Hippocampal formation (tissue), 2 donors: ENCODE data around the gene TRIM14.
A peak's percentile ranks its signal among the peaks of the same experiment; 100 is the strongest.
"Not testable (repeated sequence)": the region's sequence is repeated elsewhere in the genome, so short reads cannot be mapped to it uniquely, and the experiment has no call there.

Source experiments
- DNase-seq, 2 donors: peaks; one replicate each; lab custom pipeline; 2025; lab: John Stamatoyannopoulos, UW

Gene TRIM14

GRCh38 chr9:98049288-98050072, 69.5 kb downstream of the TRIM14 start:
- DNase-seq, result no peak

- DNase-seq, result no peak
Observed at GRCh38 chr9:98047002-98047401, 72.0 kb downstream of the TRIM14 start.

GRCh38 chr9:98046180-98046543, 72.9 kb downstream of the TRIM14 start:
- DNase-seq, result no peak

GRCh38 chr9:98045234-98046179, 73.5 kb downstream of the TRIM14 start:
- DNase-seq, result peak in 1 of 2 donors; percentile 4

GRCh38 chr9:98043915-98044314, 75.1 kb downstream of the TRIM14 start:
- DNase-seq, result no peak

GRCh38 chr9:98040212-98040611, 78.8 kb downstream of the TRIM14 start:
- no peak for DNase-seq

- DNase-seq, result no peak
Observed at GRCh38 chr9:98039607-98040017, 79.4 kb downstream of the TRIM14 start.

- no peak for DNase-seq
Observed at GRCh38 chr9:98038958-98039357, 80.1 kb downstream of the TRIM14 start.

GRCh38 chr9:98037357-98037756, 81.7 kb downstream of the TRIM14 start:
- DNase-seq, result no peak

GRCh38 chr9:98034593-98035546, 84.2 kb downstream of the TRIM14 start:
- peak; percentile 40 to 67 for DNase-seq

GRCh38 chr9:98031935-98032334, 87.1 kb downstream of the TRIM14 start:
- DNase-seq, result no peak

GRCh38 chr9:98031169-98031568, 87.9 kb downstream of the TRIM14 start:
- DNase-seq, result no peak

- no peak for DNase-seq
Observed at GRCh38 chr9:98024702-98025101, 94.3 kb downstream of the TRIM14 start.

- no peak for DNase-seq
Observed at GRCh38 chr9:98022447-98022846, 96.6 kb downstream of the TRIM14 start.

GRCh38 chr9:98021306-98022040, 97.5 kb downstream of the TRIM14 start:
- DNase-seq, result no peak

- no peak for DNase-seq
Observed at GRCh38 chr9:98020476-98021145, 98.4 kb downstream of the TRIM14 start.

GRCh38 chr9:98019869-98020268, 99.2 kb downstream of the TRIM14 start:
- not testable (repeated sequence) for DNase-seq
